Colonic mucosa (tissue), 4 donors: ENCODE results near the gene GNPTAB. TPM values are rescaled to one million over a fixed set of nuclear protein-coding genes. Genes with fewer than 3 reads are reported as not detected.
A peak's percentile ranks its signal among the peaks of the same experiment; 100 is the strongest.

Experiments used
- DNase-seq: peaks from one replicate; pipeline ENCODE4 v3.0.0-alpha.2; 2020
- H3K27ac ChIP-seq: fragments of 200-600 bp; one replicate; pipeline ENCODE4 v1.8.0; 2021
- H3K27me3 ChIP-seq: fragments of 200-600 bp; one replicate; pipeline ENCODE4 v1.8.0; 2021
- H3K36me3 ChIP-seq: fragments of 200-600 bp; one replicate; pipeline ENCODE4 v1.8.0; 2021
- H3K4me1 ChIP-seq: fragments of 200-600 bp; one replicate; pipeline ENCODE4 v1.8.0; 2021; ENCODE audit warnings: mild to moderate bottlenecking
- H3K4me3 ChIP-seq: fragments of 200-600 bp; one replicate; pipeline ENCODE4 v1.8.0; 2021
- H3K9ac ChIP-seq, 2 donors: one replicate each; pipeline ENCODE4 v1.7.0; 2013; ENCODE audit warnings: control low read depth in 2 of 2, low read depth in 2 of 2, low read length in 2 of 2
- H3K9me3 ChIP-seq: fragments of 200-600 bp; one replicate; pipeline ENCODE4 v1.8.0; 2021
- CTCF ChIP-seq: fragments of 200-600 bp; IDR thresholded peaks from one replicate; pipeline ENCODE4 v1.8.0; 2022; ENCODE audit warnings: antibody characterized with exemption, mild to moderate bottlenecking
- intact Hi-C: fragments of 100-400 bp; cut with DNase I; formaldehyde crosslinking; loops from one replicate; pipeline ENCODE4 v1.14.1; 2022
- total RNA-seq, 2 donors: library from RNA; stranded (reverse); fragmentation: NEBNext Ultra II Directional in 1 of 2; extraction: Animal tissue kit (Norgen Biotek cat#: 25700) in 1 of 2; gene quantifications; one replicate each; pipeline ENCODE4 v1.2.1, GENCODE V29; 2021
- donor health status: healthy.
- donor health status: DM: no; HTN: no; CAD: no.
- donor health status: DM: no; HTN: no; CAD: no.

Gene GNPTAB
- total RNA-seq, 2 donors from 2014 or later = 49.1 to 103 TPM

DNA sequence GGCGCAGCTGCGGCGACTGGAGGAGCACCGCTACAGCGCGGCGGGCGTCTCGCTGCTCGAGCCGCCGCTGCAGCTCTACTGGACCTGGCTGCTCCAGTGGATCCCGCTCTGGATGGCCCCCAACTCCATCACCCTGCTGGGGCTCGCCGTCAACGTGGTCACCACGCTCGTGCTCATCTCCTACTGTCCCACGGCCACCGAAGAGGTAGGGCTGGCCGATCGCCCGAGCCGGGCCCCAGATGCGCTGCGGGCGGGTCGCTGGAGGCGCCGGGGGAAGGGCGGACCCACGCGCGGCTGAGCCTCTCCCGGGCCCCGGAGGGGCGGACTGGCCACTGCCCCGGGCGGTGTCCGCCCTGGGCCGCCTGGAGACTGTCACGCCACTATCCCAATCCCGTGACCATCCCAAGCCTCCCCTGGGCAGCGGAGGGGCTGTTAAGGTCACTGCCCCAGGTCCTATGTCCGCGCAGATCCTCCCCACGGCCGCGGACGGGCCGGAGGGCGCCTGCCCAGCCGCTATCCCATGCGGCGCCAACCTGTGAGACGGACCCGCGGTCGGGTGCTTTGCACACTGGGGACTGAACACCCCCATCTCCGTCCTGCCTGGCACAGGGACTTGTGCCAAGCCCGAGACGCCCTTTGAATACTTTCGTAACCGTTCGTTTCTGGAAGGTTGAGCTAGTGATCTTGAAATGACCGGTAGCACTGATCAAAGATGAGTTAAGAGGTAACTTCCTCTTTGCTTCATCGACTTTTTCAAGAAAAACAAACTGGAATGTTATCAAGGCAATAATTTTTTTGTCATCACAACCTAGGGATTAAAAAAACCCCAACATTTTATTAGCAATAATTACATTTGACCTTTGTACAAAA, 132.6 kb downstream of the GNPTAB start:
- no peak for TF ChIP-seq CTCF
- Histone ChIP-seq H3K9me3 (no peaks in the 10 kb centered on the region), H3K9ac (peak overlapping the region; percentile 81 to 83), H3K4me3 (peak overlapping the region; percentile 86), H3K4me1 (peaks cover 11% of the 10 kb centered on the region), H3K36me3 (no peaks in the 10 kb centered on the region), H3K27ac (peak overlapping the region; percentile 93), H3K27me3 (no peaks in the 10 kb centered on the region)
- DNase-seq = peak; percentile 68
- intact Hi-C loops = no loop called here

DNA sequence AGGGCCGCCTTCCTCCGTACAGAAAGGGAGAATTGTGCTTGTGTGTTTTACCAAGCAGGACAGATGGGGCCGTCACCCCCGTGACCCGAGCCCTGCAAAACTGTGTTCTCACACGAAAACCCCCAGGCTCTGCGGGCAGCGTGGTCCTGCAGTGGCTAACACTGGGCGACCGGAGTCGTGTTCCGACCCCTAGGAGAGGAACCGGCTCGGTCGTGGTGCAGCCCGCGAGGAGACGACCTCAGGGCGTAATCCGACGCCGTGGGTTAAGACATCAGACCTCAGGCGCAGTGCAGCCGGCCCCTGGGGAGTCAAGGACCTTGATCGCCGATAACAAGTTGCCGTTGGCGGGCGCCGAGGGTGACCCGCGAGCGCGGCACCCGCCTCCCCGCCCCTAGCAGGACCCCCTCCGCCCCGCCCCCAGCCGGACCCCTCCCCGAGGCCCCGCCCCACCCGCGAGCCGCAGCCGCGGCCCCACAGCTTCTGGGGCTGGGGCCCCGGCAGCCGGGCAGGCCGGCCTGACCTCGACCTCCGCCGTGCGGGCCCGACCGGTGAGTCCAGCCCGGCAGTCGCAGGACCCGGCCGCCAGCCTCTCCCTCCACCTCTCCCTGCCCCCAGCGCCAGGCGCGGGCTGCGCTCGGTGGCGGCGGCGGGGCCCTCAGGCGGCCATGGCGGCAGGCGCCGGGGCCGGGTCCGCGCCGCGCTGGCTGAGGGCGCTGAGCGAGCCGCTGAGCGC, 133.4 kb downstream of the GNPTAB start, which contains the start of gene CHPT1:
TSS of gene CHPT1 (plus strand) at position 444 of the 733 bp plus-strand sequence. CDS start at position 666, 222 bp downstream.
- TF ChIP-seq CTCF = no peak
- peaks cover 10% of the 10 kb centered on the region for H3K4me1 ChIP-seq
- no peaks in the 10 kb centered on the region for H3K36me3 ChIP-seq
- peak within 1 kb of the TSS; percentile 86 for H3K4me3 ChIP-seq
- intact Hi-C loops = no loop called here
- no peaks in the 10 kb centered on the region for H3K9me3 ChIP-seq
- DNase-seq = peak; percentile 82
- peak within 1 kb of the TSS; percentile 83 to 97 for H3K9ac ChIP-seq
- H3K27me3 ChIP-seq = no peaks in the 10 kb centered on the region
- peak within 1 kb of the TSS; percentile 93 for H3K27ac ChIP-seq

GRCh38 chr12:101696251-101697196, 134.2 kb downstream of the GNPTAB start:
- Histone ChIP-seq H3K27me3 (no peaks in the 10 kb centered on the region), H3K9me3 (no peaks in the 10 kb centered on the region), H3K4me1 (peaks cover 3% of the 10 kb centered on the region), H3K9ac (peak overlapping the region; percentile 83 to 97), H3K27ac (peak overlapping the region; percentile 93), H3K36me3 (no peaks in the 10 kb centered on the region), H3K4me3 (peak overlapping the region; percentile 86)
- TF ChIP-seq CTCF = no peak
- intact Hi-C loops = no loop called here
- peak; percentile 72 for DNase-seq

GRCh38 chr12:101695706-101696105, 135.1 kb downstream of the GNPTAB start:
- Histone ChIP-seq H3K9ac (no peak overlapping the region), H3K4me1 (no peaks in the 10 kb centered on the region), H3K27ac (peak overlapping the region; percentile 93), H3K4me3 (no peak overlapping the region), H3K36me3 (no peaks in the 10 kb centered on the region), H3K9me3 (no peaks in the 10 kb centered on the region), H3K27me3 (no peaks in the 10 kb centered on the region)
- TF ChIP-seq CTCF = no peak
- intact Hi-C loops = no loop called here
- no peak for DNase-seq

Other genes with a start within 250 kb of the GNPTAB start
- 1 to 10 TPM in 1 of 2 donors, under 1 TPM in 1; 0.89 to 4.2 TPM for gene MYBPC1, start 236.0 kb downstream of the GNPTAB start, total RNA-seq
- 100 to 1,000 TPM in 1 of 2 donors, 10 to 100 TPM in 1; 88.6 to 108 TPM for gene CHPT1, start 133.3 kb downstream of the GNPTAB start, total RNA-seq
- gene SYCP3, start 91.5 kb downstream of the GNPTAB start, total RNA-seq = under 1 TPM in 1 of 2 donors, not detected in 1; 0.35 TPM
- 10 to 100 TPM in 1 of 2 donors, 1 to 10 TPM in 1; 4.0 to 10.0 TPM for gene DRAM1, start 46.6 kb upstream of the GNPTAB start, total RNA-seq
- 10 to 100 TPM; 26.8 to 30.6 TPM for gene WASHC3, start 231.0 kb upstream of the GNPTAB start, total RNA-seq